SU-DHL-6 (cell line): Measurements from ENCODE around the gene CERK.

ENCODE experiments used
- H2AFZ ChIP-seq: fragments of 200-600 bp; sonication (generic); 2 replicates; pipeline ENCODE4 v1.6.1; 2014; ENCODE audit warnings: low read depth, mild to moderate bottlenecking, moderate library complexity, mixed read lengths, antibody characterized with exemption, low read length; ENCODE audit not compliant: severe bottlenecking
- H3F3A ChIP-seq: fragments of 200-600 bp; shearing (Covaris generic); 2 replicates; pipeline ENCODE4 v1.6.0; 2016; ENCODE audit warnings: antibody characterized with exemption, mild to moderate bottlenecking; ENCODE audit not compliant: insufficient read depth
- H3K27ac ChIP-seq: fragments of 200-600 bp; sonication (generic); 2 replicates; pipeline ENCODE4 v1.5.1; 2016; ENCODE audit warnings: low read depth, mild to moderate bottlenecking, low read length, moderate library complexity, mixed read lengths
- H3K27me3 ChIP-seq: fragments of 200-600 bp; sonication (generic), shearing (Covaris generic); 2 replicates; pipeline ENCODE4 v1.6.0; 2014; ENCODE audit warnings: mild to moderate bottlenecking, low read length
- H3K36me3 ChIP-seq: fragments of 200-600 bp; sonication (generic); 2 replicates; pipeline ENCODE4 v1.6.1; 2014; ENCODE audit warnings: mild to moderate bottlenecking, low read length, mixed read lengths
- H3K4me2 ChIP-seq: fragments of 300-600, 200-600 bp; shearing (Covaris generic), sonication (generic); 2 replicates; pipeline ENCODE4 v1.6.0; 2014; ENCODE audit warnings: low read length, low read depth, mild to moderate bottlenecking; ENCODE audit not compliant: poor library complexity, severe bottlenecking
- H3K4me3 ChIP-seq: fragments of 200-600 bp; sonication (generic); 2 replicates; pipeline ENCODE4 v1.5.1; 2014; ENCODE audit warnings: antibody characterized with exemption, low read length, mild to moderate bottlenecking, mixed read lengths; ENCODE audit not compliant: insufficient read depth, poor library complexity, severe bottlenecking
- H3K79me2 ChIP-seq: fragments of 200-600 bp; sonication (generic); 2 replicates; pipeline ENCODE4 v1.6.1; 2014; ENCODE audit warnings: mild to moderate bottlenecking, low read length, moderate library complexity; ENCODE audit not compliant: insufficient read depth
- H3K9ac ChIP-seq: fragments of 200-600 bp; sonication (generic); 2 replicates; pipeline ENCODE4 v1.7.0; 2014; ENCODE audit warnings: mild to moderate bottlenecking, low read length
- H3K9me2 ChIP-seq: fragments of 200-600 bp; sonication (generic); replicated peaks from 2 replicates; pipeline ENCODE4 v1.6.1; 2014; ENCODE audit warnings: low read length; ENCODE audit not compliant: insufficient read depth
- H3K9me3 ChIP-seq: fragments of 200-600 bp; sonication (generic); 2 replicates; pipeline ENCODE4 v1.6.1; 2014; ENCODE audit warnings: low read length, mixed read lengths; ENCODE audit not compliant: insufficient read depth
- H4K20me1 ChIP-seq: fragments of 200-600 bp; sonication (generic); 2 replicates; pipeline ENCODE4 v1.6.1; 2014; ENCODE audit warnings: low read depth, mild to moderate bottlenecking, antibody characterized with exemption, low read length, moderate library complexity, mixed read lengths
- EZH2phosphoT487 ChIP-seq: fragments of 200-600 bp; sonication (generic), shearing (Covaris generic); conservative IDR thresholded peaks from 2 replicates; pipeline ENCODE4 v1.6.1; 2018; ENCODE audit warnings: mild to moderate bottlenecking, antibody characterized with exemption, low read length, moderate library complexity, mixed read lengths
- TF ChIP-seq, protein P1 (sequence below): fragments of 200-600 bp; sonication (generic); IDR thresholded peaks from one replicate; pipeline ENCODE4 v1.5.1; 2017; ENCODE audit warnings: antibody characterized with exemption, mild to moderate bottlenecking, low read length, moderate library complexity; ENCODE audit not compliant: insufficient read depth, poor library complexity, severe bottlenecking

Gene CERK

DNA sequence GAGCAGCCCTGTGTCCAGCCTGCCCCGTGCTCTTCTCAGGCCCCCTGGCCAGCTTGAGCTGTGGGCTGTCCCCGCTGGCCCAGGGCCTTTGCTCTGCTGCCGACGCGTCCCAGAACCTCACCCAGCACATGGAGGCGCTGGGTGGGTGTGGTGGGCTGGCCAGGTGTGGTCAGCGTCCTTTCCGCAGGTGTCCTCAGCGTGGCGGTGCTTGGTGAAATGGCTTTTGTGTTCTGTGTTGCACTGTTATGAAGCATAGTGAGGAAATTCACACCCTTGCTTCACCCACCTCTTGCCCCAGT lies 80.4 kb downstream of the CERK start:
- no peaks in the 10 kb centered on the region for H3F3A ChIP-seq
- H3K4me3 ChIP-seq = no peak overlapping the region
- no peaks in the 10 kb centered on the region for H3K9me2 ChIP-seq
- no peaks in the 10 kb centered on the region for H4K20me1 ChIP-seq
- H3K27me3 ChIP-seq = no peaks in the 10 kb centered on the region
- no peak overlapping the region for H2AFZ ChIP-seq
- no peak overlapping the region for H3K9ac ChIP-seq
- H3K79me2 ChIP-seq = no peaks in the 10 kb centered on the region
- H3K9me3 ChIP-seq = no peaks in the 10 kb centered on the region
- TF ChIP-seq EZH2phosphoT487 = no peak
- TF ChIP-seq, protein P1, sequence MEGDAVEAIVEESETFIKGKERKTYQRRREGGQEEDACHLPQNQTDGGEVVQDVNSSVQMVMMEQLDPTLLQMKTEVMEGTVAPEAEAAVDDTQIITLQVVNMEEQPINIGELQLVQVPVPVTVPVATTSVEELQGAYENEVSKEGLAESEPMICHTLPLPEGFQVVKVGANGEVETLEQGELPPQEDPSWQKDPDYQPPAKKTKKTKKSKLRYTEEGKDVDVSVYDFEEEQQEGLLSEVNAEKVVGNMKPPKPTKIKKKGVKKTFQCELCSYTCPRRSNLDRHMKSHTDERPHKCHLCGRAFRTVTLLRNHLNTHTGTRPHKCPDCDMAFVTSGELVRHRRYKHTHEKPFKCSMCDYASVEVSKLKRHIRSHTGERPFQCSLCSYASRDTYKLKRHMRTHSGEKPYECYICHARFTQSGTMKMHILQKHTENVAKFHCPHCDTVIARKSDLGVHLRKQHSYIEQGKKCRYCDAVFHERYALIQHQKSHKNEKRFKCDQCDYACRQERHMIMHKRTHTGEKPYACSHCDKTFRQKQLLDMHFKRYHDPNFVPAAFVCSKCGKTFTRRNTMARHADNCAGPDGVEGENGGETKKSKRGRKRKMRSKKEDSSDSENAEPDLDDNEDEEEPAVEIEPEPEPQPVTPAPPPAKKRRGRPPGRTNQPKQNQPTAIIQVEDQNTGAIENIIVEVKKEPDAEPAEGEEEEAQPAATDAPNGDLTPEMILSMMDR = no peak
- no peak overlapping the region for H3K4me2 ChIP-seq
- H3K27ac ChIP-seq = no peak overlapping the region
- H3K36me3 ChIP-seq = no peaks in the 10 kb centered on the region

DNA sequence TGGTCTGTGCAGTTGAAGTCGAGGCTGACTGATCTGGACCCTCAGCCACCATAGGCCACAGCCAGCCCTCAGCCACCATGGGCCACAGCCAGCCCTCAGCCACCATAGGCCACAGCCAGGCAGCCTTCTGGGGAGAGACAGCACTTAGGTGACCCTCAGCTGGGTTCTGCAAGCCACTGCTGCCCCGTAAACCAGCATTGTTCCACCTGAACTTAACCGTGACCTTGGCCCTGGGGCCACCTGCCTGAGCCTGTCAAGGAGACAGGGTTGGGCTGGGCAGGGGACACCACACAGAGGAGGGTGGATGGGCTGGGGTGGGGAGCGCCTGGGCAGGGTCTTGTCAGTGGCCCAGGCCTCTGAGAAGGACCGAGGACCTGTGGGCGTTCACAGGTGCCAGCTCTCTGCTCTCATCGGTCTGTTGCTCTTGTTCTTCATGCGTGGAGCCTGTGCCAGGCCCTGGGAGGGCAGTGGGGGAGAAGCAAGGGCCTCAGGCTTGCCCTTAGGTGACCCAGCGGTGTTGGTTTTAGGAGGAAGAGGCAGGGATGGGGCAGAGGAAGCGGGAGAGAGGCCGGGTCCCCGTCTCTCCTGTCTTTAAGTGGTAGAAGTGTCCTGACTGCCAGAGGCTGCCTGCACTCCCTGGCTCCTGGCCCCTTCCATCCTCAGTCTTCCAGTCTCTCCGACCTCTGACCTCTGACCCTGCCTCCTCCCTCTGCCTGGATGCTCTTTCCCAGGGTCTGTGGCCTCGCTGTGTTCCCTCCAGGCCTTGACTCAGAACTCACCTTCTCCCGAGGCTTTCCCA lies 81.0 kb downstream of the CERK start:
- TF ChIP-seq, protein P1 = no peak
- TF ChIP-seq EZH2phosphoT487 = no peak
- no peaks in the 10 kb centered on the region for H3K36me3 ChIP-seq
- H3K27ac ChIP-seq = no peak overlapping the region
- H3K9ac ChIP-seq = no peak overlapping the region
- no peaks in the 10 kb centered on the region for H3K27me3 ChIP-seq
- no peak overlapping the region for H3K4me2 ChIP-seq
- no peaks in the 10 kb centered on the region for H3F3A ChIP-seq
- H3K9me3 ChIP-seq = no peaks in the 10 kb centered on the region
- no peaks in the 10 kb centered on the region for H3K9me2 ChIP-seq
- no peak overlapping the region for H2AFZ ChIP-seq
- no peaks in the 10 kb centered on the region for H4K20me1 ChIP-seq
- no peak overlapping the region for H3K4me3 ChIP-seq
- H3K79me2 ChIP-seq = no peaks in the 10 kb centered on the region

DNA sequence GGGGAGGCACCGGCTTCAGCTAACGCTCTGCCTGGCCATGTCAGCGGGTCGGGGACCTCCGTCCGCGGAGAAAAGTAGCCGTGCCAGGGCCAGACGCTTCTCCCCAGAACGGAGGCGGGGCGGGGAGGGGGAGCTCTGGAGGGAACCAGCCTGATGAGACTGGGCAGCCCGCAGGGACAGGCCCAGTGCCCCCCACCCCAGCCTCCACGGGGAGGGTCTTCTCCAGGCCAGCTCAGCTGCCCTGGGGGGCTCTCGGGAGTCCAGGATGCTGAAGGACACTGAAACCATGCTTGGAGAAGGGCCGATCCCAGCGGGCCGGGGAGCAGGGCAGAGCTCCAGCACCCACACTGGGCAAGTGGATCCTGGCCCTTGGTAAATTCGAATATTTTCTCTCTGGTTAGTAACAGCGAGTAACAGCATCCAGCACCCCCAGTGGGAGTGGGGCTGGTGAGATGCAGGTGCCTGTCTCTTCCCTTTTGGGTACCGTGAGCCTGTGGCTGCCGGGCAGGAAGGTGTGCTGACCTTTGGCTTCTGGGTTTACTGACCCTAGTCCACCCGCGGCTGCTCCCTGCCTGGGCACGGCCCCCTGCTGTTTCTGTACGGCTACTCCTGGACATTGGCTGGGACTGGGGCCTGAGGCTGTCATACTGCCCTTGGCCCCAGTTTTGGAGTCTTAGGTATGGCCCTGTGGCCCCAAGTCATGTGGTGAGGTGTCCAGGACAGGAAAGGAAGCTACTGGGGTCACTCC lies 82.0 kb downstream of the CERK start:
- Histone ChIP-seq H3K79me2 (no peaks in the 10 kb centered on the region), H3K9ac (no peak overlapping the region), H3K27me3 (no peaks in the 10 kb centered on the region), H3K36me3 (no peaks in the 10 kb centered on the region), H3K9me3 (no peaks in the 10 kb centered on the region), H3K4me3 (no peak overlapping the region), H3K27ac (no peak overlapping the region), H3F3A (no peaks in the 10 kb centered on the region), H2AFZ (no peak overlapping the region), H3K9me2 (no peaks in the 10 kb centered on the region), H3K4me2 (no peak overlapping the region), H4K20me1 (no peaks in the 10 kb centered on the region)
- no peak for TF ChIP-seq EZH2phosphoT487
- TF ChIP-seq, protein P1 = no peak
